Rectal smooth muscle tissue (tissue), 1 donor: ENCODE data around the gene PRKAR2A.
"Not testable (repeated sequence)": the region's sequence is repeated elsewhere in the genome, so short reads cannot be mapped to it uniquely, and the experiment has no call there.

Experiments used
- H3K27ac ChIP-seq: one replicate; pipeline ENCODE4 v1.7.0; 2013; ENCODE audit warnings: low read depth, low read length, inconsistent platforms
- H3K27me3 ChIP-seq: one replicate; pipeline ENCODE4 v1.7.0; 2013; ENCODE audit warnings: low read length; ENCODE audit not compliant: control insufficient read depth, insufficient read depth
- H3K36me3 ChIP-seq: one replicate; pipeline ENCODE4 v1.7.0; 2013; ENCODE audit warnings: low read length; ENCODE audit not compliant: control insufficient read depth, insufficient read depth
- H3K4me1 ChIP-seq: one replicate; pipeline ENCODE4 v1.7.0; 2013; ENCODE audit warnings: low read length; ENCODE audit not compliant: control insufficient read depth, insufficient read depth
- H3K4me3 ChIP-seq: one replicate; pipeline ENCODE4 v1.7.0; 2013; ENCODE audit warnings: low read length
- H3K9ac ChIP-seq: one replicate; pipeline ENCODE4 v1.7.0; 2013; ENCODE audit warnings: low read length

The PRKAR2A gene

DNA sequence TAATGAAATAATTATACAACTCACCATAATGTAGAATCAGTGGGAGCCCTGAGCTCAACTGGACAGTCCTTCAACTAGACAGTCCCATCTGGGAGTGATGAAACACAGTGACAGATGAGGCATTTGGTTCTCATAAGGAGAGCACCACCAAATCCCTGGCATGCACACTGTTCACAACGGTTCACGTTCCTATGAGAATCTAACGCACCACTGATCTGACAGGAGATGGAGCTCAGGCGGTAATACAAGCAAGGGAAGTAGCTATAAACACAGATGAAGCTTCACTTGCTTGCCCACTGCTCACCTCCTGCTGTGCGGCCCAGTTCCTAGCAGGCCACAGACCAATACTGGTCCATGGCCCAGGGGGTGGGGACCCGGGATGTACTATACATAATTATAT, 17.0 kb downstream of the PRKAR2A start:
- H3K4me1 ChIP-seq = no peaks in the 10 kb centered on the region
- H3K27ac ChIP-seq = no peak overlapping the region
- no peaks in the 10 kb centered on the region for H3K27me3 ChIP-seq
- no peaks in the 10 kb centered on the region for H3K36me3 ChIP-seq
- H3K4me3 ChIP-seq = no peak overlapping the region
- no peak overlapping the region for H3K9ac ChIP-seq

- H3K27me3 ChIP-seq, H3K9ac ChIP-seq, H3K4me3 ChIP-seq: not testable (repeated sequence)
These were observed 18.1 kb downstream of the PRKAR2A start for GRCh38 chr3:48829525-48829924.

DNA sequence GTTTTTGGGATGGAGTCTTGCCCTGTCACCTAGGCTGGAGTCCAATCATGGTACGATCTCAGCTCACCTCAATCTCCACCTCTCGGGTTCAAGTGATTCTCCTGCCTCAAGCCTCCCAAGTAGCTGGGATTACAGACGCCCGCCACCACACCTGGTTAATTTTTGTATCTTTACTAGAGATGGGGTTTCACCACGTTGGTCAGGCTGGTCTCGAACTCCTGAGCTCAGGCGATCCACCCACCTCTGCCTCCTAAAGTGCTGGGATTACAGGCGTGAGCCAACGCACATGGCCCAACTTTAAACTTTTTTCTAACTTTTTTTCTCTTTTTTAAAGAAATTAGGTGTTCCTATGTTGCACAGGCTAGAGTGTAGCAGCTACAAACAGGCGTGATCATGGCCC, 19.8 kb downstream of the PRKAR2A start:
- not testable (repeated sequence) for H3K9ac ChIP-seq, H3K27ac ChIP-seq, H3K36me3 ChIP-seq, H3K4me3 ChIP-seq, H3K27me3 ChIP-seq, H3K4me1 ChIP-seq

More at GRCh38 chr3:48829525-48829924, 18.1 kb downstream of the PRKAR2A start:
- not testable (repeated sequence) for H3K36me3 ChIP-seq, H3K27ac ChIP-seq, H3K4me1 ChIP-seq

DNA sequence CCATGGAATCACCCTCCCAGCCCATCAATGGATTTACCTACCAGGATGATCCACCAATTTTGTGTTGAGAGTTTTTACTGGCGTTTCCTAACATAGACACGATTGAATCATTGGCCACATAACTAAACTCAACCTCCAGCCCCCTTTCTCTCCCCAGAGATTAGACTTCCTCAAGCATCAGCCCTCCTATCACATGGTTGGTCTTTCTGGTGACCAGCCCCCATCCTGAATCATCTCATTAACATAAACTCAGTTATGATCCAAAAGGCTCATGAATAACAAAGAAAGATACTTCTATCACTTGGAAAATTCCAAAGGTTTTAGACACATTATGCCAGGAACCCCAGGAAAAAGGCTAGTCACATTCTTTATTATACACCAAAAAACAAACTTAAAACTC, 21.2 kb downstream of the PRKAR2A start:
- Histone ChIP-seq H3K27ac (no peak overlapping the region), H3K4me1 (no peaks in the 10 kb centered on the region), H3K36me3 (no peaks in the 10 kb centered on the region), H3K4me3 (no peak overlapping the region), H3K9ac (no peak overlapping the region), H3K27me3 (no peaks in the 10 kb centered on the region)

GRCh38 chr3:48820612-48821324, 26.9 kb downstream of the PRKAR2A start:
- Histone ChIP-seq H3K36me3 (no peaks in the 10 kb centered on the region), H3K4me3 (no peak overlapping the region), H3K4me1 (peaks cover 8% of the 10 kb centered on the region), H3K27ac (no peak overlapping the region), H3K9ac (no peak overlapping the region), H3K27me3 (no peaks in the 10 kb centered on the region)

- H3K27ac ChIP-seq = no peak overlapping the region
These were observed 28.1 kb downstream of the PRKAR2A start for GRCh38 chr3:48819234-48820221.

DNA sequence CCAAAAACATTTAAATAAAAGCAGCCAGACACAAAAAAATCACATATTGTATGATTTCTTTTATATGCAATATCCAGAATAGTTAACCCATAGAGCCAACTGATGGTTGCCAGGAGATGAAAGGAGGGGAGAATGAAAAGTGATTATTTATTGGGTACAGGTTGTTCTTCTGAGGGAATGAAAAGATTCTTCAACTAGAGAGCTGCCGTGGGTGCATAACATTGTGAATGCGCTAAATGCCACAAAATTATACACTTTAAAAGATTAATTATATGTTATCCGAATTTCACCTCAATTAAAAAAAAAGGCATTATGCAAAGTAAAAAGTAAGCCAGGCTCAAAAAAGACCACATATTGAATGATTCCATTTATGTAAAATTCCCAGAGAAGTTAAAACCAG, 36.1 kb downstream of the PRKAR2A start:
- H3K27ac ChIP-seq = no peak overlapping the region
- no peaks in the 10 kb centered on the region for H3K4me1 ChIP-seq

More at GRCh38 chr3:48819234-48820221, 28.1 kb downstream of the PRKAR2A start:
- no peaks in the 10 kb centered on the region for H3K27me3 ChIP-seq
- peaks cover 8% of the 10 kb centered on the region for H3K4me1 ChIP-seq
- no peak overlapping the region for H3K9ac ChIP-seq
- H3K4me3 ChIP-seq = no peak overlapping the region
- H3K36me3 ChIP-seq = no peaks in the 10 kb centered on the region

DNA sequence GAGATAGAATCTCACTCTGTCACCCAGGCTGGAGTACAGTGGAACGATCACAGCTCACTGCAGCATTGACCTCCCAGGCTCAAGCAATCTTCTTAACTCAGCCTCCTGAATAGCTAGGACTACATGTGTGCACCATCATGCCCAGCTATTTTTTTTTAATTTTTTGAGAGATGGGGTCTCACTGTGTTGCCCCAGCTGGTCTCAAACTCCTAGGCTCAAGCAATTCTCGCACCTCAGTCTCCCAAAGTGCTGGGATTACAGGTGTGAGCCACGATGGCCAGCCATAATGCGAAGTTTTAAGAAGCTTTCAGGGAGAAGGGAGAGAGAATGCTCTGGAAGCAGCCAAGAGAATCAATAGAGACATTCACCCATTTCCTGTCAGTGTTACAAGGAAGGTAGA, 42.7 kb downstream of the PRKAR2A start:
- Histone ChIP-seq H3K4me1 (no peaks in the 10 kb centered on the region), H3K36me3 (no peaks in the 10 kb centered on the region), H3K27me3 (no peaks in the 10 kb centered on the region), H3K9ac (no peak overlapping the region), H3K4me3 (no peak overlapping the region), H3K27ac (no peak overlapping the region)

More for the DNA sequence above, 36.1 kb downstream of the PRKAR2A start:
- Histone ChIP-seq H3K27me3 (no peaks in the 10 kb centered on the region), H3K36me3 (no peaks in the 10 kb centered on the region), H3K9ac (no peak overlapping the region), H3K4me3 (no peak overlapping the region)

GRCh38 chr3:48800831-48801230, 46.8 kb downstream of the PRKAR2A start:
- not testable (repeated sequence) for H3K4me3 ChIP-seq, H3K9ac ChIP-seq, H3K36me3 ChIP-seq, H3K4me1 ChIP-seq, H3K27ac ChIP-seq, H3K27me3 ChIP-seq

GRCh38 chr3:48798998-48799397, 48.7 kb downstream of the PRKAR2A start:
- no peak overlapping the region for H3K4me3 ChIP-seq
- H3K9ac ChIP-seq = no peak overlapping the region
- no peaks in the 10 kb centered on the region for H3K36me3 ChIP-seq
- H3K4me1 ChIP-seq = no peaks in the 10 kb centered on the region
- H3K27ac ChIP-seq = no peak overlapping the region
- no peaks in the 10 kb centered on the region for H3K27me3 ChIP-seq

DNA sequence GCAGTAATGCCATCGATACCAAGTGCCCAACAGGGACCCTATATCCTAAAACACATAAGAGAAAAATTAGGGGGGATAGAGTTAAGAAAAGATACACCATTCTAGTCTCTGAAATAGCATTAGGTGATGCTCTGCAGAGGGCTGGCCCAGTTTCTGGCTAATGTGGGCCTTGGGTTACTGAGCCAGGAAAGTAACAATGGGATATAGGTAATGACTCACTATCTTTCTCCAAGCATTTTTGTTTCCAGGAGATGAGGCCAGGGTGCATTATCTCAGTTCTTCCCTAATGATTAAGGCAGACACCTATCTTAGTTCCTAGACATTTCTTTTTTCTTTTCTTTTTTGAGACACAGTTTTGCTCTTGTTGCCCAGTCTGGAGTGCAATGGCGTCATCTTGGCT, 50.0 kb downstream of the PRKAR2A start:
- no peak overlapping the region for H3K27ac ChIP-seq
- H3K27me3 ChIP-seq = no peaks in the 10 kb centered on the region
- no peak overlapping the region for H3K9ac ChIP-seq
- H3K36me3 ChIP-seq = no peaks in the 10 kb centered on the region
- no peaks in the 10 kb centered on the region for H3K4me1 ChIP-seq
- no peak overlapping the region for H3K4me3 ChIP-seq

- no peak overlapping the region for H3K4me3 ChIP-seq
- no peaks in the 10 kb centered on the region for H3K36me3 ChIP-seq
- no peaks in the 10 kb centered on the region for H3K4me1 ChIP-seq
- no peaks in the 10 kb centered on the region for H3K27me3 ChIP-seq
- H3K27ac ChIP-seq = no peak overlapping the region
- H3K9ac ChIP-seq = no peak overlapping the region
These were observed 51.5 kb downstream of the PRKAR2A start for GRCh38 chr3:48795997-48796732.
